ENCODE measurements around the gene NHS.

The NHS gene

GRCh38 chrX:17718649-17719165 lies 343.7 kb downstream of the NHS start:
- in situ Hi-C loops (cut with MboI; ENCODE audit: low sequenced_read_pairs, unreplicated experiment) = no loop called here
- TF ChIP-seq CTCF (IDR thresholded peaks at IDR 0.05; ENCODE audit: borderline replicate concordance, control extremely low read depth, extremely low read depth, insufficient read depth, missing control alignments) = no peak

GRCh38 chrX:17719711-17720110 lies 344.7 kb downstream of the NHS start:
- TF ChIP-seq CTCF (IDR thresholded peaks at IDR 0.05; ENCODE audit: borderline replicate concordance, control extremely low read depth, extremely low read depth, insufficient read depth, missing control alignments) = no peak
- in situ Hi-C loops (cut with MboI; ENCODE audit: low sequenced_read_pairs, unreplicated experiment) = no loop called here
- no peak for DNase-seq (ENCODE audit: low spot score)

More at GRCh38 chrX:17718649-17719165, 343.7 kb downstream of the NHS start:
- no peak for DNase-seq (ENCODE audit: low spot score)

- TF ChIP-seq CTCF (IDR thresholded peaks at IDR 0.05; ENCODE audit: borderline replicate concordance, control extremely low read depth, extremely low read depth, insufficient read depth, missing control alignments) = no peak
- DNase-seq (ENCODE audit: low spot score) = no peak
- in situ Hi-C loops (cut with MboI; ENCODE audit: low sequenced_read_pairs, unreplicated experiment) = no loop called here
These were observed 346.7 kb downstream of the NHS start for GRCh38 chrX:17721715-17722114.

- in situ Hi-C loops (cut with MboI; ENCODE audit: low sequenced_read_pairs, unreplicated experiment) = no loop called here
- TF ChIP-seq CTCF (IDR thresholded peaks at IDR 0.05; ENCODE audit: borderline replicate concordance, control extremely low read depth, extremely low read depth, insufficient read depth, missing control alignments) = no peak
- DNase-seq (ENCODE audit: low spot score) = no peak
These were observed 350.2 kb downstream of the NHS start for GRCh38 chrX:17725181-17725580.

- DNase-seq (ENCODE audit: low spot score) = no peak
- TF ChIP-seq CTCF (IDR thresholded peaks at IDR 0.05; ENCODE audit: borderline replicate concordance, control extremely low read depth, extremely low read depth, insufficient read depth, missing control alignments) = no peak
- in situ Hi-C loops (cut with MboI; ENCODE audit: low sequenced_read_pairs, unreplicated experiment) = no loop called here
These were observed 357.3 kb downstream of the NHS start for GRCh38 chrX:17732138-17732783.

- in situ Hi-C loops (cut with MboI; ENCODE audit: low sequenced_read_pairs, unreplicated experiment) = no loop called here
- no peak for TF ChIP-seq CTCF (IDR thresholded peaks at IDR 0.05; ENCODE audit: borderline replicate concordance, control extremely low read depth, extremely low read depth, insufficient read depth, missing control alignments)
- no peak for DNase-seq (ENCODE audit: low spot score)
These were observed 360.4 kb downstream of the NHS start for GRCh38 chrX:17735406-17735805.

All from GM13976 (cell line).